HEK293 (cell line): ENCODE measurements around the gene NLRP8.

ENCODE experiments used
- HOXA7 ChIP-seq: sonication (generic); formaldehyde crosslinking; IDR thresholded peaks from 2 replicates; pipeline ENCODE4 v1.8.1; 2022; ENCODE audit warnings: missing genetic modification reagents, borderline replicate concordance
- MZF1 ChIP-seq: fragments of 450-650 bp; formaldehyde crosslinking; IDR thresholded peaks from 2 replicates; pipeline ENCODE4 v1.5.1; 2017; ENCODE audit warnings: missing biosample characterization, missing genetic modification characterization, borderline replicate concordance
- YY1 ChIP-seq: fragments of 450-650 bp; formaldehyde crosslinking; IDR thresholded peaks from 2 replicates; pipeline ENCODE4 v1.5.1; 2018; ENCODE audit warnings: missing biosample characterization, missing genetic modification characterization
- ZNF175 ChIP-seq: fragments of 450-650 bp; formaldehyde crosslinking; IDR thresholded peaks from 2 replicates; pipeline ENCODE4 v1.5.1; 2016; ENCODE audit warnings: missing biosample characterization, missing genetic modification characterization
- ZNF404 ChIP-seq: fragments of 450-650 bp; formaldehyde crosslinking; IDR thresholded peaks from 2 replicates; pipeline ENCODE4 v1.5.1; 2017; ENCODE audit warnings: missing biosample characterization, missing genetic modification characterization
- ZNF521 ChIP-seq: fragments of 450-650 bp; formaldehyde crosslinking; IDR thresholded peaks from 2 replicates; pipeline ENCODE4 v1.5.1; 2017; ENCODE audit warnings: missing biosample characterization, mild to moderate bottlenecking, missing genetic modification characterization
- ZNF558 ChIP-seq: fragments of 450-650 bp; formaldehyde crosslinking; IDR thresholded peaks from 2 replicates; pipeline ENCODE4 v1.5.1; 2016; ENCODE audit warnings: missing biosample characterization, missing genetic modification characterization
- ZNF654 ChIP-seq: fragments of 450-650 bp; formaldehyde crosslinking; IDR thresholded peaks from 2 replicates; pipeline ENCODE4 v1.5.1; 2016; ENCODE audit warnings: low read depth, missing biosample characterization, missing genetic modification characterization
- ZNF677 ChIP-seq: fragments of 450-650 bp; IDR thresholded peaks from 2 replicates; pipeline ENCODE4 v1.5.0; 2018; ENCODE audit warnings: missing biosample characterization, mild to moderate bottlenecking, missing genetic modification characterization, moderate library complexity
- ZNF785 ChIP-seq: fragments of 450-650 bp; formaldehyde crosslinking; IDR thresholded peaks from 2 replicates; pipeline ENCODE4 v1.5.1; 2016; ENCODE audit warnings: missing biosample characterization, missing genetic modification characterization
- TF ChIP-seq, protein P1 (sequence below): fragments of 450-650 bp; formaldehyde crosslinking; IDR thresholded peaks from 2 replicates; pipeline ENCODE4 v1.5.1; 2016; ENCODE audit warnings: missing biosample characterization, missing genetic modification characterization
- TF ChIP-seq, protein P2 (sequence below): fragments of 450-650 bp; formaldehyde crosslinking; IDR thresholded peaks from 2 replicates; pipeline ENCODE4 v1.5.1; 2016; ENCODE audit warnings: missing biosample characterization, missing genetic modification characterization
- TF ChIP-seq, protein P3 (sequence below): fragments of 450-650 bp; formaldehyde crosslinking; IDR thresholded peaks from 2 replicates; pipeline ENCODE4 v1.5.1; 2016; ENCODE audit warnings: missing biosample characterization, missing genetic modification characterization

DNA sequence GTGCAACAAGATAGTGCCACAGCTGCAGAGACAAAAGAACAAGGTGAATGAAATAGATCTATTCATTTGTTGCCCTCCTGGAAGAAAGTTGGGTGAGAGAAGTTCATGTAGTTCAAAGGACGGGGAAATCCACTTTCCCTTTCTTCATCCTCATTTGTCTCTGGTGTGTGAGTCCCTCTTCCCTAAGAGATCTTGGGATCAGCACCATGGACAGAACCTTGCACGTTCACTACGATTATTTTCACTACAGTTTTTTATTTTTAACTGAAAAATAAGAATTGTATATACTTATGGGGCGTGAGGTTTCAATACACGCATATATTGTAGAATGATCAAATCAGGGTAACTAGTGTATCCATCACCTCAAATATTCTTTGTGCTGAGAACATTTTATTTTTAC lies 68.1 kb downstream of the NLRP8 start:
- TF ChIP-seq, protein P1, sequence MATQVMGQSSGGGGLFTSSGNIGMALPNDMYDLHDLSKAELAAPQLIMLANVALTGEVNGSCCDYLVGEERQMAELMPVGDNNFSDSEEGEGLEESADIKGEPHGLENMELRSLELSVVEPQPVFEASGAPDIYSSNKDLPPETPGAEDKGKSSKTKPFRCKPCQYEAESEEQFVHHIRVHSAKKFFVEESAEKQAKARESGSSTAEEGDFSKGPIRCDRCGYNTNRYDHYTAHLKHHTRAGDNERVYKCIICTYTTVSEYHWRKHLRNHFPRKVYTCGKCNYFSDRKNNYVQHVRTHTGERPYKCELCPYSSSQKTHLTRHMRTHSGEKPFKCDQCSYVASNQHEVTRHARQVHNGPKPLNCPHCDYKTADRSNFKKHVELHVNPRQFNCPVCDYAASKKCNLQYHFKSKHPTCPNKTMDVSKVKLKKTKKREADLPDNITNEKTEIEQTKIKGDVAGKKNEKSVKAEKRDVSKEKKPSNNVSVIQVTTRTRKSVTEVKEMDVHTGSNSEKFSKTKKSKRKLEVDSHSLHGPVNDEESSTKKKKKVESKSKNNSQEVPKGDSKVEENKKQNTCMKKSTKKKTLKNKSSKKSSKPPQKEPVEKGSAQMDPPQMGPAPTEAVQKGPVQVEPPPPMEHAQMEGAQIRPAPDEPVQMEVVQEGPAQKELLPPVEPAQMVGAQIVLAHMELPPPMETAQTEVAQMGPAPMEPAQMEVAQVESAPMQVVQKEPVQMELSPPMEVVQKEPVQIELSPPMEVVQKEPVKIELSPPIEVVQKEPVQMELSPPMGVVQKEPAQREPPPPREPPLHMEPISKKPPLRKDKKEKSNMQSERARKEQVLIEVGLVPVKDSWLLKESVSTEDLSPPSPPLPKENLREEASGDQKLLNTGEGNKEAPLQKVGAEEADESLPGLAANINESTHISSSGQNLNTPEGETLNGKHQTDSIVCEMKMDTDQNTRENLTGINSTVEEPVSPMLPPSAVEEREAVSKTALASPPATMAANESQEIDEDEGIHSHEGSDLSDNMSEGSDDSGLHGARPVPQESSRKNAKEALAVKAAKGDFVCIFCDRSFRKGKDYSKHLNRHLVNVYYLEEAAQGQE (tag by site-specific recombination): peak; percentile 86
- TF ChIP-seq, protein P2, sequence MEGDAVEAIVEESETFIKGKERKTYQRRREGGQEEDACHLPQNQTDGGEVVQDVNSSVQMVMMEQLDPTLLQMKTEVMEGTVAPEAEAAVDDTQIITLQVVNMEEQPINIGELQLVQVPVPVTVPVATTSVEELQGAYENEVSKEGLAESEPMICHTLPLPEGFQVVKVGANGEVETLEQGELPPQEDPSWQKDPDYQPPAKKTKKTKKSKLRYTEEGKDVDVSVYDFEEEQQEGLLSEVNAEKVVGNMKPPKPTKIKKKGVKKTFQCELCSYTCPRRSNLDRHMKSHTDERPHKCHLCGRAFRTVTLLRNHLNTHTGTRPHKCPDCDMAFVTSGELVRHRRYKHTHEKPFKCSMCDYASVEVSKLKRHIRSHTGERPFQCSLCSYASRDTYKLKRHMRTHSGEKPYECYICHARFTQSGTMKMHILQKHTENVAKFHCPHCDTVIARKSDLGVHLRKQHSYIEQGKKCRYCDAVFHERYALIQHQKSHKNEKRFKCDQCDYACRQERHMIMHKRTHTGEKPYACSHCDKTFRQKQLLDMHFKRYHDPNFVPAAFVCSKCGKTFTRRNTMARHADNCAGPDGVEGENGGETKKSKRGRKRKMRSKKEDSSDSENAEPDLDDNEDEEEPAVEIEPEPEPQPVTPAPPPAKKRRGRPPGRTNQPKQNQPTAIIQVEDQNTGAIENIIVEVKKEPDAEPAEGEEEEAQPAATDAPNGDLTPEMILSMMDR: no peak
- no peak for TF ChIP-seq YY1 (tag by site-specific recombination)
- TF ChIP-seq HOXA7: no peak
- TF ChIP-seq MZF1 (tag by site-specific recombination): no peak
- TF ChIP-seq ZNF558 (tag by site-specific recombination): no peak
- TF ChIP-seq ZNF404: no peak
- no peak for TF ChIP-seq ZNF785
- TF ChIP-seq ZNF654: no peak
- TF ChIP-seq ZNF521: no peak
- TF ChIP-seq, protein P3, sequence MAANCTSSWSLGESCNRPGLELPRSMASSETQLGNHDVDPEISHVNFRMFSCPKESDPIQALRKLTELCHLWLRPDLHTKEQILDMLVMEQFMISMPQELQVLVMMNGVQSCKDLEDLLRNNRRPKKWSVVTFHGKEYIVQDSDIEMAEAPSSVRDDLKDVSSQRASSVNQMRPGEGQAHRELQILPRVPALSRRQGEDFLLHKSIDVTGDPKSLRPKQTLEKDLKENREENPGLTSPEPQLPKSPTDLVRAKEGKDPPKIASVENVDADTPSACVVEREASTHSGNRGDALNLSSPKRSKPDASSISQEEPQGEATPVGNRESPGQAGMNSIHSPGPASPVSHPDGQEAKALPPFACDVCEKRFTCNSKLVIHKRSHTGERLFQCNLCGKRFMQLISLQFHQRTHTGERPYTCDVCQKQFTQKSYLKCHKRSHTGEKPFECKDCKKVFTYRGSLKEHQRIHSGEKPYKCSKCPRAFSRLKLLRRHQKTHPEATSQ (tag by site-specific recombination): no peak
- TF ChIP-seq ZNF175: no peak
- no peak for TF ChIP-seq ZNF677 (tag by site-specific recombination)
